IPS DF 6.9 (cell line): ENCODE data around the gene GSC2.

Source experiments
- DNase-seq: peaks from one replicate; pipeline ENCODE4 v3.0.0-alpha.2; 2013; ENCODE audit warnings: low read depth, low spot score
- H3K27ac ChIP-seq: one replicate; pipeline ENCODE4 v1.5.1; 2013; ENCODE audit warnings: low read length, control low read depth
- H3K27me3 ChIP-seq: 2 replicates; pipeline ENCODE4 v1.6.1; 2013; ENCODE audit warnings: mild to moderate bottlenecking, low read length; ENCODE audit not compliant: control insufficient read depth, insufficient read depth
- H3K36me3 ChIP-seq: 2 replicates; pipeline ENCODE4 v1.6.1; 2013; ENCODE audit warnings: low read length; ENCODE audit not compliant: control insufficient read depth, insufficient read depth
- H3K4me1 ChIP-seq: 2 replicates; pipeline ENCODE4 v1.6.1; 2013; ENCODE audit warnings: low read length; ENCODE audit not compliant: control insufficient read depth, insufficient read depth
- H3K4me3 ChIP-seq: 2 replicates; pipeline ENCODE4 v1.5.1; 2013; ENCODE audit warnings: mild to moderate bottlenecking, low read length
- H3K9me3 ChIP-seq: 2 replicates; pipeline ENCODE4 v1.6.1; 2013; ENCODE audit warnings: low read length, inconsistent platforms; ENCODE audit not compliant: control insufficient read depth, insufficient read depth
- WGBS: extraction: QIAGEN DNeasy Blood & Tissue Kit; methylation state at CpG from one replicate; pipeline ENCODE4 v1.1.7; 2013; ENCODE audit warnings: mixed read lengths, missing lambda C conversion rate; ENCODE audit not compliant: insufficient read length, insufficient coverage; 5-methylcytosine and 5-hydroxymethylcytosine counted together

GSC2 gene

GRCh38 chr22:19124377-19124776, 25.7 kb downstream of the GSC2 start:
- no peak overlapping the region for H3K4me3 ChIP-seq
- no peak for DNase-seq
- no peaks in the 10 kb centered on the region for H3K36me3 ChIP-seq
- H3K4me1 ChIP-seq: peaks cover 3% of the 10 kb centered on the region; the same call in 1 of the 2 replicates
- no CpG with 5 or more reads among the region's 4 CpGs for WGBS
- H3K9me3 ChIP-seq: no peaks in the 10 kb centered on the region
- no peaks in the 10 kb centered on the region for H3K27me3 ChIP-seq
- no peak overlapping the region for H3K27ac ChIP-seq

DNA sequence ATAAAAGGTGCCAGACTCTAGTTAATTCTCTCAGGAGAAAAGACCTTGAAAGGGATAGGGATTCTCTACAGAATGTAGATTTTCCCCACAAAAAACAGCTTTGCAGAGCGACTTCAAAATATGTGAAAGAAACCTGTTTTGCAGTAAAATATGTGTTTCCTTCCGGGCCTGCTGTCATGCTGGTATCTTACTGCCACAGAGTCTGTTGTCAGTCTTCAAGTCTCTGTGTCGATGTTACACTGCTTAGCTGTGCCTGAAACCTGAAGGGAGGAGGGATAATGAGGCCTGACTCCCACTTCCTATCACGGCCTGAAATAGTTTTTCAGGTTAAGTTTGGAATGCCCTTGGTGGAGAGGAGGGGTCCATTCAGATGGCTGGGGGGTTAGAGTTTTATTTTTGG, 26.2 kb downstream of the GSC2 start:
- Histone ChIP-seq H3K27me3 (no peaks in the 10 kb centered on the region), H3K36me3 (no peaks in the 10 kb centered on the region), H3K9me3 (no peaks in the 10 kb centered on the region), H3K27ac (no peak overlapping the region), H3K4me3 (no peak overlapping the region), H3K4me1 (peaks cover 3% of the 10 kb centered on the region; the same call in 1 of the 2 replicates)
- DNase-seq: no peak
- no CpG with 5 or more reads among the region's 4 CpGs for WGBS

DNA sequence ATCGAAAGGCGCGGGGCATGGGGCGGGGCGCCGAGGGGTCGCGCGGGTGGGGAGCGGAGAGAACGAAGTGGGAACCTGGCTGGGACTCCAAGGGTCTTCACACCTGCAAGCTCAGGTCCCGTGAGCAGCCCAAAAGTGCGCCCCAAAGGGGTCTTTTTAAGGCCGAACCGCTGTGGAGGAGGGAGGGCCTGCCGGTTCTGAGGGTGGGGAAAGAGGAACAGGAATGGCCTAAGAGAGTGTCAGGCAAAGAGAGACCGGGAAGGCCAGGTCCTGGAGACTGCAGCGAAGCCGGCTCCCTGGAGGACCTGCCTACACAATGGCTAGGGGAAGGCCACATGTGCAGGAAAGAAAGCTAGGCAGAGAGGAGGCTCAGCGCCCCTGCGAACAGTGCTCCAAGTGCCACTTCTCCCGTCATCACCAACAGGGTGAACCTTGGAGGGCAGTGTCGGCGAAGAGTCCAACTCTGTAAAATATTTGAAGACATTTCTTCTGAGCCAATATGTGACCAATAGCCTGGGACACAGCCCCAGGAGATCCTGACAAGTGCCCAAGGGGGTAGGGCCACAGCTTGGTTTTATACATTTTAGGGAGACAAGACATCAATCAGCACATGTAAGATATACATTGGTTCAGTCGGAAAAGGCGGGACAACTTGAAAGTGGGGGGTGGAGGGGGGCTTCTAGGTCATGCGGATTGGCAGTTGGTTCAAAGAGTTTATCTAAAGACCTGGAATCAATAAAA, 27.2 kb downstream of the GSC2 start:
- Histone ChIP-seq H3K4me1 (peaks cover 3% of the 10 kb centered on the region; the same call in 1 of the 2 replicates), H3K27ac (no peak overlapping the region), H3K27me3 (no peaks in the 10 kb centered on the region), H3K4me3 (peak overlapping the region; percentile 48; the same call in 1 of the 2 replicates), H3K9me3 (no peaks in the 10 kb centered on the region), H3K36me3 (no peaks in the 10 kb centered on the region)
- DNase-seq: no peak
- WGBS: no CpG with 5 or more reads among the region's 27 CpGs

GRCh38 chr22:19122143-19122751, 27.8 kb downstream of the GSC2 start, which contains the start of gene DGCR2:
TSS of gene DGCR2 (minus strand) at chr22:19122412. CDS start at chr22:19122206, 206 bp downstream.
- peak within 1 kb of the TSS; percentile 96 for H3K4me3 ChIP-seq
- no peaks in the 10 kb centered on the region for H3K27me3 ChIP-seq
- no CpG with 5 or more reads among the region's 67 CpGs for WGBS
- DNase-seq: peak; percentile 80
- H3K27ac ChIP-seq: no peak within 1 kb of the TSS
- no peaks in the 10 kb centered on the region for H3K9me3 ChIP-seq
- no peaks in the 10 kb centered on the region for H3K36me3 ChIP-seq
- peaks cover 3% of the 10 kb centered on the region; the same call in 1 of the 2 replicates for H3K4me1 ChIP-seq

DNA sequence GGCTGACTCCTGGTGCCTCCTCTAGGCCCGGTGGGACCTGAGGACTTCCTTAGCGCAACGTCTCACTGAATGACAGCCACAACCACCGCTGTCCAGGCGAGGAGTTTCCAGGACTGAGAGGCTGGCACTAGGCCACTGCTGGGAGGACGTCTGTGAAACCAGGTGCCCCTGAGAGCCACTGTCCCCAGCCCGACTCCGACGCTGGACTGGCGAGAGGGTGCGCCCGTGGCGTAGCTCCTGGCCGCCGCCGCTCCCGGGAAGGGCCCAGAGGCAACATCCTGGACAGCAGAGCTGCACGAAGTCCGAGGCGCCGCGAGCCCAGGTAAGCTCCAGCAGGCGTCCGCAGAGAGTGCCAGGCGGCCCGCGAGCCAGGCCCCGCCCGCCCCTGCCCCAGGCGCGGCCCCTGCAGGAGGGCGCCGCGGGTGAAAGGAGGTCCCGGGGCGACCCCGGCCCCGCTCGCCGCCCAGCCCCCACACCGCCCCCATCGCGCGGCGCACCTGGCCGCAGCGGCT, 28.4 kb downstream of the GSC2 start:
- DNase-seq: no peak

DNA sequence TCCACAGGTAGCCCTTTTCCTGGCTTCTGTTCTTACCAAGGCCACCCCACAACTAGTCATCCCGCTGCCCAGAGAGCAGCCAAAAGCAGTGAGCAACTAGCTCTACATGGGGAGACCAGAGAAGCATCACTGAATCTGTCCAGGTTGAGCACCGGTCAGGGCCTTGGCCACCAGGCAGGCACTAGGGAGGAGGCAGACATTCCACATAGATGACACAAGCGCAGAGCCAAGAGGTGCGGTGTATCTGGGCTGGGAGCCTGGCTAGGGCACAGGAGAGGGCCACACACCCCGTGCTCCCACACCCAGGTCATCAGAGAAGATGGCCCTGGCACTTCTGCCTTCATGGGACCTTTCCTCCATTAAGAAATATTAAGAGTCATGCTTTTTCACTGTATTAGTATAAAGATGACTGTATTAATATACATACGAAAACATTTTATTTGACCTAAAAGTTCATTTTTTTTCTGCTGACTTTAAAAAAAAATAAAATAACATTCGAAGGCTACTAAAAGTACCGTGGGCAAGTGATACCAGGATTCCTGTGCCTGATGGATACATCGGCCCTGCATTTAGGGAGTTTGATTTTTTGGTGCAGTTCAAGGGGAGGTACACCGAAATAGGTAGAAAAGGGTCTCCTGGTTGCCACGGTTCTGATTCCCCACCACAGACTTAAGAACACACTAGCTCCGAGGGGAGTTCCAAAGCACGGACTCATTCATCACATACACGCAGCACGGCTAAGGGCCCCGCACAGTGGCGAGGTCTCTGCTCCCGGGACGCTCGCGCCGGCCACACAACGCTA, 29.1 kb downstream of the GSC2 start:
- H3K36me3 ChIP-seq: no peaks in the 10 kb centered on the region
- no CpG with 5 or more reads among the region's 23 CpGs for WGBS
- H3K4me3 ChIP-seq: peak overlapping the region; percentile 96
- peaks cover 3% of the 10 kb centered on the region; the same call in 1 of the 2 replicates for H3K4me1 ChIP-seq
- H3K27ac ChIP-seq: no peak overlapping the region
- no peak for DNase-seq
- no peaks in the 10 kb centered on the region for H3K9me3 ChIP-seq
- H3K27me3 ChIP-seq: no peaks in the 10 kb centered on the region

More for the DNA sequence above, 28.4 kb downstream of the GSC2 start:
- peak overlapping the region; percentile 96 for H3K4me3 ChIP-seq
- H3K27ac ChIP-seq: no peak overlapping the region
- WGBS: no CpG with 5 or more reads among the region's 47 CpGs
- H3K36me3 ChIP-seq: no peaks in the 10 kb centered on the region
- H3K9me3 ChIP-seq: no peaks in the 10 kb centered on the region
- H3K27me3 ChIP-seq: no peaks in the 10 kb centered on the region
- peaks cover 3% of the 10 kb centered on the region; the same call in 1 of the 2 replicates for H3K4me1 ChIP-seq

GRCh38 chr22:19119949-19120348, 30.1 kb downstream of the GSC2 start:
- peaks cover 3% of the 10 kb centered on the region; the same call in 1 of the 2 replicates for H3K4me1 ChIP-seq
- H3K27ac ChIP-seq: no peak overlapping the region

GRCh38 chr22:19118329-19118880, 31.7 kb downstream of the GSC2 start:
- DNase-seq: no peak
- H3K36me3 ChIP-seq: no peaks in the 10 kb centered on the region
- no peak overlapping the region for H3K4me3 ChIP-seq
- H3K27ac ChIP-seq: no peak overlapping the region
- H3K27me3 ChIP-seq: no peaks in the 10 kb centered on the region
- WGBS: no CpG with 5 or more reads among the region's 4 CpGs
- H3K9me3 ChIP-seq: no peaks in the 10 kb centered on the region
- peaks cover 3% of the 10 kb centered on the region; the same call in 1 of the 2 replicates for H3K4me1 ChIP-seq

More at GRCh38 chr22:19119949-19120348, 30.1 kb downstream of the GSC2 start:
- DNase-seq: no peak
- no peaks in the 10 kb centered on the region for H3K9me3 ChIP-seq
- H3K4me3 ChIP-seq: no peak overlapping the region
- no CpG with 5 or more reads among the region's 8 CpGs for WGBS
- no peaks in the 10 kb centered on the region for H3K27me3 ChIP-seq
- no peaks in the 10 kb centered on the region for H3K36me3 ChIP-seq

DNA sequence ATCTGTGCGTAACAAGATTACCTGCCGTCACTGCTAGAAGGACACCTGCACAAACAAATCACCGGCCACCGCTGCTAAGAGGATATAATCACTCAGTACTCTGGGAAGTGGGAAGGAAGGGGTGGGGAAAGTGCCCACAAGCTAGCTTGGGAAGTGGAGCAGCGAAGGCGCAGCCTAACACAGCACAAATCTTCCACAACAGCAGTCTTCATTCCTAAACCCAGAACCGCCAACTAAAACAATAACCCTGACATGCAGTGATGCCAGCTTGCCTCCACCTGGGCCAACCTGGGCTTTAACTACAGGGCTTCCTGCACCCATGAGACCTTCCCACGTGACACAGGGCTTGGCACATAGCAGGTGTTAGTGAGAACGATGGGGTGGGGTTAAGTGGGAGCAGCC, 33.0 kb downstream of the GSC2 start:
- no CpG with 5 or more reads among the region's 9 CpGs for WGBS
- Histone ChIP-seq H3K27ac (no peak overlapping the region), H3K27me3 (no peaks in the 10 kb centered on the region), H3K4me3 (no peak overlapping the region), H3K9me3 (no peaks in the 10 kb centered on the region), H3K36me3 (no peaks in the 10 kb centered on the region), H3K4me1 (peaks cover 3% of the 10 kb centered on the region; the same call in 1 of the 2 replicates)
- no peak for DNase-seq

GRCh38 chr22:19115628-19116027, 34.5 kb downstream of the GSC2 start:
- H3K27ac ChIP-seq: no peak overlapping the region
- no peaks in the 10 kb centered on the region for H3K36me3 ChIP-seq

More at GRCh38 chr22:19115628-19116027, 34.5 kb downstream of the GSC2 start:
- WGBS: no CpG with 5 or more reads among the region's 4 CpGs
- H3K4me1 ChIP-seq: peaks cover under 1% of the 10 kb centered on the region; the same call in 1 of the 2 replicates
- H3K9me3 ChIP-seq: no peaks in the 10 kb centered on the region
- no peak for DNase-seq
- no peaks in the 10 kb centered on the region for H3K27me3 ChIP-seq
- H3K4me3 ChIP-seq: no peak overlapping the region
